ENCODE results near the gene FOXE3. TPM values are rescaled to one million over a fixed set of nuclear protein-coding genes. Genes with fewer than 3 reads are reported as not detected.

The FOXE3 gene
- total RNA-seq, 1 experiment from 2014 or later = 0.15 TPM

- H2BK12ac ChIP-seq (ENCODE audit: insufficient read length, low read depth, low read length) = no peak overlapping the region
- H4K5ac ChIP-seq (ENCODE audit: insufficient read length, low read depth, low read length) = no peak overlapping the region
- peaks cover 68% of the 10 kb centered on the region for H3K27me3 ChIP-seq (ENCODE audit: insufficient read depth, low read length)
- Mint-ChIP-seq H3K27me3 (ENCODE audit: low read depth) (peaks cover 89% of the 10 kb centered on the region), H3K9me3 (peaks cover 0 to 7% of the 10 kb centered on the region in 2 experiments; a peak in 1 of 5 replicates), H3K36me3 (ENCODE audit: insufficient read depth in 1 of 3, low read depth in 3 of 3) (no peaks in the 10 kb centered on the region; a peak in 2 of 7 replicates), H3K4me1 (peaks cover 37 to 42% of the 10 kb centered on the region in 2 experiments), H3K4me3 (peak overlapping the region in 1 of 2 experiments; percentile 77; a peak in 3 of 5 replicates), H3K27ac (no peak overlapping the region)
- no peak overlapping the region for H3K27ac ChIP-seq (ENCODE audit: insufficient read length, low read depth, low read length)
- no peak overlapping the region for H2BK5ac ChIP-seq (ENCODE audit: insufficient read length, low read length)
- H3K23ac ChIP-seq (ENCODE audit: insufficient read length, low read depth, low read length) = no peak overlapping the region
- H3K9me3 ChIP-seq (ENCODE audit: control insufficient read depth, low read depth, low read length) = no peaks in the 10 kb centered on the region
- no peaks in the 10 kb centered on the region for H3K79me1 ChIP-seq (ENCODE audit: insufficient read depth, low read depth, low read length, poor library complexity, severe bottlenecking)
- H2BK15ac ChIP-seq (ENCODE audit: low read depth, low read length) = no peak overlapping the region
- TF ChIP-seq CTCF (conservative IDR thresholded peaks at IDR 0.05) = no peak
- no peaks in the 10 kb centered on the region for H4K20me1 ChIP-seq (ENCODE audit: control insufficient read depth, insufficient read depth, insufficient read length)
- H4K8ac ChIP-seq (replicated peaks; ENCODE audit: insufficient read length, low read depth, low read length) = no peak overlapping the region
- no peak overlapping the region for H3K18ac ChIP-seq (ENCODE audit: insufficient read length, low read depth, low read length)
- DNase-seq = no peak
- H3K23me2 ChIP-seq (ENCODE audit: insufficient read length, low read depth, low read length, poor library complexity, severe bottlenecking) = peaks cover 7% of the 10 kb centered on the region
- no peaks in the 10 kb centered on the region for H3K79me2 ChIP-seq (ENCODE audit: insufficient read depth, low read length)
- no peak overlapping the region for H2BK120ac ChIP-seq (ENCODE audit: low read depth, low read length, poor library complexity, severe bottlenecking)
- H2AK5ac ChIP-seq (ENCODE audit: insufficient read length, low read length) = no peak overlapping the region
- H2BK20ac ChIP-seq (ENCODE audit: low read depth, low read length, poor library complexity, severe bottlenecking) = no peak overlapping the region
- no peak overlapping the region for H3T11ph ChIP-seq (ENCODE audit: low read length)
- peak overlapping the region; percentile 52 for H3K4me2 ChIP-seq (ENCODE audit: insufficient read depth, insufficient read length, low read length)
- H3K9ac ChIP-seq (ENCODE audit: extremely low read depth, insufficient read length, low read length) = no peak overlapping the region
- no peak overlapping the region for H4K91ac ChIP-seq (ENCODE audit: insufficient read length, low read depth, low read length)
- H3K14ac ChIP-seq (ENCODE audit: insufficient read depth, low read length) = no peak overlapping the region; the same call in 1 of the 2 replicates
- no peak overlapping the region for H3K4ac ChIP-seq (ENCODE audit: low read depth, low read length)
- WGBS (ENCODE audit: extremely low coverage, insufficient read length, low lambda C conversion rate) = no CpG with 5 or more reads among the region's 30 CpGs
- no peak overlapping the region for H2AFZ ChIP-seq (ENCODE audit: low read length)
- no peaks in the 10 kb centered on the region for H3K4me1 ChIP-seq (ENCODE audit: insufficient read depth, low read length)
- no peak overlapping the region for H3K56ac ChIP-seq (ENCODE audit: insufficient read length, low read depth, low read length)
Measured at GRCh38 chr1:47433477-47434050, 17.5 kb downstream of the FOXE3 start.
